ENCODE data around the gene MRNIP.

The MRNIP gene

GRCh38 chr5:179798144-179798770 is 60.4 kb downstream of the MRNIP start:
- peaks cover 0 to 61% (median 47%) of the 10 kb centered on the region in 4 donors for H3K4me1 ChIP-seq

GRCh38 chr5:179797741-179798140 is 60.9 kb downstream of the MRNIP start:
- Histone ChIP-seq H3K27ac (no peak overlapping the region), H3K27me3 (no peaks in the 10 kb centered on the region), H3K36me3 (peaks cover 35 to 47% (median 44%) of the 10 kb centered on the region in 3 donors), H3K4me1 (peaks cover 0 to 61% (median 47%) of the 10 kb centered on the region in 4 donors), H3K9me3 (no peaks in the 10 kb centered on the region), H3K4me3 (no peak overlapping the region)
- intact Hi-C loops (cut with DNase I; ENCODE audit: low total_unique reads): loop anchor here (5.0 kb wide), 1 partner anchor 35 kb away; no protein-coding TSS in a partner anchor
- TF ChIP-seq CTCF (IDR thresholded peaks at IDR 0.05): no peak
- no peak for DNase-seq

More at GRCh38 chr5:179798144-179798770, 60.4 kb downstream of the MRNIP start:
- TF ChIP-seq CTCF (IDR thresholded peaks at IDR 0.05): no peak
- DNase-seq: peak in 1 of 2 donors; percentile 66
- no peak overlapping the region for H3K27ac ChIP-seq
- no peaks in the 10 kb centered on the region for H3K27me3 ChIP-seq
- no peak overlapping the region for H3K4me3 ChIP-seq
- H3K36me3 ChIP-seq: peaks cover 35 to 47% (median 44%) of the 10 kb centered on the region in 3 donors
- no peaks in the 10 kb centered on the region for H3K9me3 ChIP-seq
- intact Hi-C loops (cut with DNase I; ENCODE audit: low total_unique reads): loop anchor here (5.0 kb wide), 1 partner anchor 36 kb away; no protein-coding TSS in a partner anchor

GRCh38 chr5:179796877-179797608 is 61.6 kb downstream of the MRNIP start:
- Histone ChIP-seq H3K27ac (peak overlapping the region; percentile 78 to 83), H3K4me3 (peak overlapping the region; percentile 61 to 75), H3K9me3 (no peaks in the 10 kb centered on the region), H3K36me3 (peaks cover 35 to 52% (median 44%) of the 10 kb centered on the region in 3 donors), H3K27me3 (no peaks in the 10 kb centered on the region), H3K4me1 (peaks cover 0 to 57% (median 44%) of the 10 kb centered on the region in 4 donors)
- peak in 1 of 2 donors; percentile 68 for DNase-seq
- intact Hi-C loops (cut with DNase I; ENCODE audit: low total_unique reads): loop anchor here (5.0 kb wide), 1 partner anchor 35 kb away; no protein-coding TSS in a partner anchor
- TF ChIP-seq CTCF (IDR thresholded peaks at IDR 0.05): no peak

GRCh38 chr5:179795863-179796833 is 62.5 kb downstream of the MRNIP start:
- Histone ChIP-seq H3K9me3 (no peaks in the 10 kb centered on the region), H3K36me3 (peaks cover 35 to 51% (median 40%) of the 10 kb centered on the region in 3 donors), H3K4me1 (peaks cover 0 to 50% (median 38%) of the 10 kb centered on the region in 4 donors), H3K4me3 (peak overlapping the region; percentile 61 to 75), H3K27me3 (no peaks in the 10 kb centered on the region), H3K27ac (peak overlapping the region; percentile 78 to 83)
- peak; percentile 82 to 89 for DNase-seq
- TF ChIP-seq CTCF (IDR thresholded peaks at IDR 0.05): peak; percentile 80 to 84
- intact Hi-C loops (cut with DNase I; ENCODE audit: low total_unique reads): loop anchor here (5.0 kb wide), 1 partner anchor 34 kb away; no protein-coding TSS in a partner anchor
